Measurements from ENCODE around the gene KDM4C.

KDM4C gene

GRCh38 chr9:7117676-7118561 lies 360.1 kb downstream of the KDM4C start:
- Mint-ChIP-seq H3K27me3 (no peaks in the 10 kb centered on the region), H3K27ac (no peak overlapping the region), H3K36me3 (peaks cover 29% of the 10 kb centered on the region), H3K4me1 (peaks cover 14% of the 10 kb centered on the region), H3K9me3 (peaks cover 2% of the 10 kb centered on the region), H3K4me3 (no peak overlapping the region)
- no peak for DNase-seq
- CTCF ChIA-PET, result no interaction called here

GRCh38 chr9:7118633-7119032 lies 360.9 kb downstream of the KDM4C start:
- CTCF ChIA-PET, result no interaction called here
- Mint-ChIP-seq H3K27me3 (no peaks in the 10 kb centered on the region), H3K27ac (no peak overlapping the region), H3K36me3 (peaks cover 33% of the 10 kb centered on the region), H3K4me1 (peaks cover 14% of the 10 kb centered on the region), H3K9me3 (peaks cover 2% of the 10 kb centered on the region), H3K4me3 (no peak overlapping the region)
- DNase-seq, result no peak

GRCh38 chr9:7119612-7120011 lies 361.8 kb downstream of the KDM4C start:
- H3K27ac Mint-ChIP-seq, result no peak overlapping the region

DNA sequence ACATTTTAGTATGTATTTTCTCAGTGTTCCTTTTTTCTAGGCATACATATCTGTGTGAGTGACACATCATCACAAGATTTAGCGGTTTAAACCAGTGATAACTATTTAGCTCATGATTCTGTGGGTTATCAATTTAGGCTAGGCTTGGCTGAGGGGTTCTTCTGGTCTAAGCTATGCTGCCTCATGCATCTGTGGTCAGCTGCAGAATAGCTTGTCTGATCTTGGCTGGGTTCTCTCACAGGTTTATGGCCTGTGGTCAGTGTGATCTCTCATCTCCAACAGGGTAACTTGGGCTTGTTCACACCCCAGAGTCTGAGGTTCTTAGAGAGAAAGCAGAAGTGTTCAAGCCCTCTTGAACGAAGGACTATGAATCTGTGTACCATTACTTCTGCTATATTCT lies 363.3 kb downstream of the KDM4C start:
- Mint-ChIP-seq H3K4me1 (peaks cover 14% of the 10 kb centered on the region), H3K27me3 (no peaks in the 10 kb centered on the region), H3K27ac (no peak overlapping the region), H3K9me3 (peaks cover 2% of the 10 kb centered on the region), H3K36me3 (peaks cover 42% of the 10 kb centered on the region), H3K4me3 (no peak overlapping the region)
- no peak for DNase-seq
- CTCF ChIA-PET, result no interaction called here

More at GRCh38 chr9:7119612-7120011, 361.8 kb downstream of the KDM4C start:
- H3K36me3 Mint-ChIP-seq, result peaks cover 35% of the 10 kb centered on the region
- peaks cover 14% of the 10 kb centered on the region for H3K4me1 Mint-ChIP-seq
- H3K9me3 Mint-ChIP-seq, result peaks cover 2% of the 10 kb centered on the region
- DNase-seq, result no peak
- no peak overlapping the region for H3K4me3 Mint-ChIP-seq
- H3K27me3 Mint-ChIP-seq, result no peaks in the 10 kb centered on the region
- CTCF ChIA-PET, result no interaction called here

GRCh38 chr9:7121664-7122063 lies 363.9 kb downstream of the KDM4C start:
- no peak for DNase-seq
- CTCF ChIA-PET, result no interaction called here
- H3K27ac Mint-ChIP-seq, result peak overlapping the region; percentile 39
- H3K36me3 Mint-ChIP-seq, result peaks cover 47% of the 10 kb centered on the region
- H3K27me3 Mint-ChIP-seq, result no peaks in the 10 kb centered on the region
- peaks cover 15% of the 10 kb centered on the region for H3K4me1 Mint-ChIP-seq
- no peak overlapping the region for H3K4me3 Mint-ChIP-seq
- peaks cover 2% of the 10 kb centered on the region for H3K9me3 Mint-ChIP-seq

GRCh38 chr9:7123743-7124142 lies 366.0 kb downstream of the KDM4C start:
- Mint-ChIP-seq H3K27ac (no peak overlapping the region), H3K4me3 (no peak overlapping the region), H3K27me3 (no peaks in the 10 kb centered on the region), H3K4me1 (peaks cover 32% of the 10 kb centered on the region), H3K36me3 (peaks cover 56% of the 10 kb centered on the region), H3K9me3 (peaks cover 2% of the 10 kb centered on the region)
- DNase-seq, result no peak
- CTCF ChIA-PET, result no interaction called here

- CTCF ChIA-PET, result no interaction called here
- no peak for DNase-seq
- Mint-ChIP-seq H3K27me3 (no peaks in the 10 kb centered on the region), H3K9me3 (peaks cover 2% of the 10 kb centered on the region), H3K4me3 (no peak overlapping the region), H3K27ac (no peak overlapping the region), H3K36me3 (peaks cover 63% of the 10 kb centered on the region), H3K4me1 (peaks cover 29% of the 10 kb centered on the region)
These were observed 367.5 kb downstream of the KDM4C start for GRCh38 chr9:7125231-7125630.

GRCh38 chr9:7129391-7129790 lies 371.6 kb downstream of the KDM4C start:
- Mint-ChIP-seq H3K4me3 (no peak overlapping the region), H3K4me1 (peaks cover 18% of the 10 kb centered on the region), H3K27ac (no peak overlapping the region), H3K9me3 (no peaks in the 10 kb centered on the region), H3K36me3 (peaks cover 63% of the 10 kb centered on the region), H3K27me3 (no peaks in the 10 kb centered on the region)
- CTCF ChIA-PET, result no interaction called here
- DNase-seq, result no peak

- CTCF ChIA-PET, result no interaction called here
- Mint-ChIP-seq H3K9me3 (no peaks in the 10 kb centered on the region), H3K27ac (no peak overlapping the region), H3K4me3 (no peak overlapping the region), H3K4me1 (peaks cover 18% of the 10 kb centered on the region), H3K36me3 (peaks cover 62% of the 10 kb centered on the region), H3K27me3 (no peaks in the 10 kb centered on the region)
- no peak for DNase-seq
These were observed 372.6 kb downstream of the KDM4C start for GRCh38 chr9:7130266-7130820.

GRCh38 chr9:7132605-7133004 lies 374.8 kb downstream of the KDM4C start:
- H3K9me3 Mint-ChIP-seq, result no peaks in the 10 kb centered on the region
- H3K4me3 Mint-ChIP-seq, result no peak overlapping the region
- peaks cover 9% of the 10 kb centered on the region for H3K4me1 Mint-ChIP-seq
- DNase-seq, result no peak
- CTCF ChIA-PET, result no interaction called here
- no peak overlapping the region for H3K27ac Mint-ChIP-seq
- H3K36me3 Mint-ChIP-seq, result peaks cover 62% of the 10 kb centered on the region
- no peaks in the 10 kb centered on the region for H3K27me3 Mint-ChIP-seq

DNA sequence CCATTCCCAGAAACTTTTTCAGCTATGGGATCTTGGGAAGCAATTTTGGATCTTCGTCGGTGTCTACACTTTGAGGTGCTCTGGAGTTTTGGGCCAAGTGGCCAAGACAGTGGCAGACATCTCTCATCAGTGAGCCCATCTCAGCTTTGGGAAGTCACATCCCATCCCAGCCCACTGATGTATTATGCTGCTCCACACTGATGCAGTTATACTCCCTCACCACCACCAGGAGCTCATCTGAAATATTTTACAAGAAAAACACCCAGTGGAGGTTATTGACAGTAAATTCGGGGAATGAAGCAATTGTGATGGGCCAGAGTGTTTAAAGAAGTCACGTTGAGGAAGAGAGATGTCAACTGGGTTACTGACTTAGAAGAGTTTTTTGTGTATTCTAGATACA lies 378.0 kb downstream of the KDM4C start:
- peaks cover 38% of the 10 kb centered on the region for H3K36me3 Mint-ChIP-seq
- H3K4me3 Mint-ChIP-seq, result no peak overlapping the region
- H3K4me1 Mint-ChIP-seq, result no peaks in the 10 kb centered on the region
- DNase-seq, result no peak
- H3K9me3 Mint-ChIP-seq, result no peaks in the 10 kb centered on the region
- H3K27me3 Mint-ChIP-seq, result no peaks in the 10 kb centered on the region
- CTCF ChIA-PET, result no interaction called here
- no peak overlapping the region for H3K27ac Mint-ChIP-seq

DNA sequence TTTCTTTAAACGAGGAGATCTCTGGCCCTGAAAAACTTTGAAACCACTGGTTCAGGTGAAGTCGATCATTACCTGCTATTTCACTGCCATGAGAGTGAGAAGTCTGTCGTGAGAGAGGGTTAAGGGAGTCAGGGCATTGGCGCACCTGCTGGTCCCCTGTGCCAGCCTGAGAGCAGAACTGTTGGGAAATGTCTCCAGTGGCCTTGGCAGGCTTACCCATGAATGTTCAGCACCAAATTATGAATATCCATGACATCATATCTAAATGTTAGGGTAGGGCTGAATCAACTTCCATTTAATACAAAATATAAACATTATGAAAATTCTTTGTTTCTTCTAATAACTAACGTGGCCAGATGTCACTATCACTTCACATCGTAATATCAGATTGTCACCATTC lies 379.3 kb downstream of the KDM4C start:
- Mint-ChIP-seq H3K4me3 (no peak overlapping the region), H3K4me1 (no peaks in the 10 kb centered on the region), H3K27ac (no peak overlapping the region), H3K9me3 (no peaks in the 10 kb centered on the region), H3K27me3 (no peaks in the 10 kb centered on the region), H3K36me3 (peaks cover 38% of the 10 kb centered on the region)
- CTCF ChIA-PET, result no interaction called here
- no peak for DNase-seq

DNA sequence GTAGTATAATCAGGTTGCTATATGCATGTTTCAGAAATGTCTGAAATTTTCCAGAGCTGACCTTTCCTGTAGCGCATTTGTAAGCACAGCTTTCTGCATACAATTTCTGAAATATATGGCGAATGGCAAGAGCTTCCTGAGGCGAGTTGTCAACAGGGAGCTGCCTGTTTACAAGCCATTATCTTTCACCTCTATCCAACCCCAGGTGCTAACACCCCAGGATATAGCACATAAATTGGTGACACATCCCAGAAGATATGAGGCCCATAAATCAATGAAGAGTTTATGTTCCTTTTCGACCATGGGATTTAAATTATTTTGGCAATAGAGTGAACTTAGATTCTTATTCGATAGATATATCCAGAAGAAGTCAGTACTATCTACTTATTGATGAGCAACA lies 379.8 kb downstream of the KDM4C start:
- no peak for DNase-seq
- CTCF ChIA-PET, result no interaction called here
- no peaks in the 10 kb centered on the region for H3K27me3 Mint-ChIP-seq
- H3K27ac Mint-ChIP-seq, result no peak overlapping the region
- no peaks in the 10 kb centered on the region for H3K9me3 Mint-ChIP-seq
- peaks cover 36% of the 10 kb centered on the region for H3K36me3 Mint-ChIP-seq
- H3K4me1 Mint-ChIP-seq, result no peaks in the 10 kb centered on the region
- no peak overlapping the region for H3K4me3 Mint-ChIP-seq

- Mint-ChIP-seq H3K4me1 (no peaks in the 10 kb centered on the region), H3K27ac (no peak overlapping the region), H3K27me3 (no peaks in the 10 kb centered on the region), H3K4me3 (no peak overlapping the region), H3K9me3 (no peaks in the 10 kb centered on the region), H3K36me3 (peaks cover 35% of the 10 kb centered on the region)
- CTCF ChIA-PET, result no interaction called here
- DNase-seq, result no peak
These were observed 382.1 kb downstream of the KDM4C start for GRCh38 chr9:7139886-7140285.

- Mint-ChIP-seq H3K27ac (no peak overlapping the region), H3K4me3 (no peak overlapping the region), H3K4me1 (no peaks in the 10 kb centered on the region), H3K9me3 (no peaks in the 10 kb centered on the region), H3K27me3 (no peaks in the 10 kb centered on the region), H3K36me3 (peaks cover 30% of the 10 kb centered on the region)
- CTCF ChIA-PET, result no interaction called here
- DNase-seq, result no peak
These were observed 382.6 kb downstream of the KDM4C start for GRCh38 chr9:7140401-7140800.
